HepG2 (cell line): ENCODE measurements around the gene ANO1. TPM values are rescaled to one million over a fixed set of nuclear protein-coding genes. Genes with fewer than 3 reads are reported as not detected.

ENCODE experiments used
- TBL1XR1 ChIP-seq: fragments of 150-350 bp; IDR thresholded peaks from 2 replicates; pipeline ENCODE4 v1.6.1; 2014; ENCODE audit warnings: borderline replicate concordance, low read length; ENCODE audit not compliant: partially characterized antibody
- ZNF407 ChIP-seq: sonication (generic); formaldehyde crosslinking; IDR thresholded peaks from one replicate; pipeline ENCODE4 v1.5.1; 2020; ENCODE audit warnings: mild to moderate bottlenecking, missing genetic modification reagents; ENCODE audit errors: not compliant biosample characterization
- ZNF652 ChIP-seq: IDR thresholded peaks from 2 replicates; pipeline ENCODE4 v1.6.1; 2016; ENCODE audit warnings: low read depth, borderline replicate concordance
- polyA plus RNA-seq, 8 experiments: library from polyadenylated mRNA; depleted of rRNA in 3 of 8; stranded (reverse) in 7 of 8; unstranded in 1 of 8; fragments of >200 nt; fragmentation: Illumina TruSeq in 4 of 8; extraction: Trizol in 4 of 8; gene quantifications; 2 replicates each; pipeline versions ENCODE4 v1.2.1 to v1.2.3, GENCODE V29; 2011 to 2016; ENCODE audit warnings: low read depth in 4 of 8, missing spikeins in 1 of 8, mixed read lengths in 1 of 8; ENCODE audit not compliant: insufficient read depth in 1 of 8
- total RNA-seq, 5 experiments: library from RNA; depleted of rRNA; stranded (reverse); fragments of >200 nt; fragmentation: Illumina TruSeq; extraction: Trizol; gene quantifications; 2 replicates each; pipeline ENCODE4 v1.2.3, GENCODE V29; 2016; ENCODE audit warnings: low read depth in 1 of 5

The ANO1 gene
- total and polyA plus RNA-seq, 2 of the 13 experiments (the other 11 are each of a cell fraction or from before 2014, with no cell fraction given) = not detected

- TF ChIP-seq ZNF407 (CRISPR knock-in tag) (no peak), ZNF652 (CRISPR knock-in tag) (no peak), TBL1XR1 (no peak)
- TF ChIP-seq, all 625 proteins: peak for 0
These were observed 13.5 kb downstream of the ANO1 start (continued) for GRCh38 chr11:70091638-70092037.
